Stimulated activated CD8-positive, alpha-beta memory T cell treated with anti-CD3 and anti-CD28 coated beads, Interleukin-4, amount 100 ng/mL, for 48 hours (primary cell): ENCODE measurements around the gene KREMEN1.
A peak's percentile ranks its signal among the peaks of the same experiment; 100 is the strongest.
"Not testable (repeated sequence)": the region's sequence is repeated elsewhere in the genome, so short reads cannot be mapped to it uniquely, and the experiment has no call there.

Source experiments
- DNase-seq: peaks from one replicate; pipeline ENCODE4 v3.0.0-alpha.2; 2020

Gene KREMEN1

GRCh38 chr22:29072979-29073617, at the start of gene KREMEN1:
KREMEN1 (plus strand) TSS chr22:29073035; CDS start chr22:29073131, 96 bp downstream.
- DNase-seq: no peak

GRCh38 chr22:29023172-29023796, 49.6 kb upstream of the KREMEN1 start:
- DNase-seq: no peak

GRCh38 chr22:29026579-29026978, 46.3 kb upstream of the KREMEN1 start:
- DNase-seq: no peak

- DNase-seq: no peak
These were observed 44.4 kb upstream of the KREMEN1 start for GRCh38 chr22:29028468-29028867.

- DNase-seq: no peak
These were observed 43.4 kb upstream of the KREMEN1 start for GRCh38 chr22:29029202-29030000.

GRCh38 chr22:29030016-29030617, 42.7 kb upstream of the KREMEN1 start:
- peak; percentile 29 for DNase-seq

GRCh38 chr22:29030618-29031226, 42.1 kb upstream of the KREMEN1 start:
- no peak for DNase-seq

- DNase-seq: peak; percentile 26
These were observed 41.4 kb upstream of the KREMEN1 start for GRCh38 chr22:29031227-29032011.

GRCh38 chr22:29032014-29032475, 40.8 kb upstream of the KREMEN1 start:
- DNase-seq: no peak

GRCh38 chr22:29032584-29032983, 40.3 kb upstream of the KREMEN1 start:
- DNase-seq: no peak

GRCh38 chr22:29037340-29037932, 35.4 kb upstream of the KREMEN1 start:
- DNase-seq: no peak

- DNase-seq: no peak
These were observed 33.7 kb upstream of the KREMEN1 start for GRCh38 chr22:29039148-29039547.

GRCh38 chr22:29039684-29040083, 33.2 kb upstream of the KREMEN1 start:
- DNase-seq: not testable (repeated sequence)

GRCh38 chr22:29040385-29041275, 32.2 kb upstream of the KREMEN1 start:
- peak; percentile 71 for DNase-seq

GRCh38 chr22:29041408-29041807, 31.4 kb upstream of the KREMEN1 start:
- no peak for DNase-seq

- no peak for DNase-seq
These were observed 28.8 kb upstream of the KREMEN1 start for GRCh38 chr22:29043906-29044575.

- no peak for DNase-seq
These were observed 28.1 kb upstream of the KREMEN1 start for GRCh38 chr22:29044657-29045176.

GRCh38 chr22:29048822-29049654, 23.8 kb upstream of the KREMEN1 start:
- no peak for DNase-seq
